Upper lobe of left lung (tissue), 6 donors: ENCODE data around the gene ZNF616. TPM values are rescaled to one million over a fixed set of nuclear protein-coding genes. Genes with fewer than 3 reads are reported as not detected.

ENCODE experiments used
- ATAC-seq, 2 donors: fragments of 200-7000 bp; cut with Tn5 transposase; one replicate each; pipeline ENCODE4 v1.9.1; 2022; ENCODE audit warnings: mild to moderate bottlenecking in 2 of 2, moderate library complexity in 2 of 2; ENCODE audit not compliant: low FRiP score in 2 of 2
- DNase-seq, 2 donors: peaks; one replicate each; pipeline ENCODE4 v3.0.0-alpha.2; 2019 to 2020
- H3K27ac ChIP-seq, 4 donors: fragments of 200-600 bp; sonication (generic); one replicate each; pipeline ENCODE4 v1.5.1; 2016 to 2019
- H3K27me3 ChIP-seq, 4 donors: fragments of 200-600 bp; sonication (generic); one replicate each; pipeline ENCODE4 v1.5.1; 2017 to 2019
- H3K36me3 ChIP-seq, 4 donors: fragments of 200-600 bp; sonication (generic); one replicate each; pipeline ENCODE4 v1.5.1; 2016 to 2019
- H3K4me1 ChIP-seq, 4 donors: fragments of 200-600 bp; sonication (generic); one replicate each; pipeline ENCODE4 v1.5.1; 2018 to 2019
- H3K4me3 ChIP-seq, 4 donors: fragments of 200-600 bp; sonication (generic); one replicate each; pipeline ENCODE4 v1.5.1; 2017 to 2019; ENCODE audit warnings: mild to moderate bottlenecking in 2 of 4, moderate library complexity in 1 of 4
- H3K9me3 ChIP-seq, 4 donors: fragments of 200-600 bp; sonication (generic); one replicate each; pipeline ENCODE4 v1.5.1; 2018 to 2019
- CTCF ChIP-seq, 6 experiments: fragments of 450-650 bp in 4 of 6; fragments of 200-600 bp in 2 of 6; sonication (generic) in 2 of 6; IDR thresholded peaks; one replicate each; pipeline ENCODE4 v1.5.1; 2016 to 2019; ENCODE audit warnings: antibody characterized with exemption in 6 of 6
- EP300 ChIP-seq, 4 donors: sonication (generic); formaldehyde crosslinking; IDR thresholded peaks; one replicate each; pipeline ENCODE4 v1.5.1; 2017; ENCODE audit warnings: antibody characterized with exemption in 4 of 4, control low read depth in 2 of 4
- POLR2A ChIP-seq, 4 donors: fragments of 450-650 bp; IDR thresholded peaks; one replicate each; pipeline ENCODE4 v1.5.1; 2016 to 2017; ENCODE audit warnings: antibody characterized with exemption in 4 of 4, mild to moderate bottlenecking in 2 of 4
- POLR2AphosphoS5 ChIP-seq, 2 donors: sonication (generic); formaldehyde crosslinking; IDR thresholded peaks; one replicate each; pipeline ENCODE4 v1.5.1; 2017; ENCODE audit warnings: antibody characterized with exemption in 2 of 2
- WGBS, 2 donors: methylation state at CpG; one replicate each; pipeline ENCODE4 v1.1.5; 2017 to 2018; 5-methylcytosine and 5-hydroxymethylcytosine counted together
- total RNA-seq, 6 donors: library from RNA; depleted of rRNA in 4 of 6; stranded (reverse); fragments of >200 nt in 4 of 6; gene quantifications; one replicate each; pipeline versions ENCODE4 v1.1.0 to v1.2.1, GENCODE V29; 2016 to 2021
- donor health status: DM: no; HTN: no; CAD: no; lungs with moderate emphysema.
- donor health status: DM: no; HTN: yes; CAD: no; lungs with severe emphysema.

ZNF616 gene
- total RNA-seq, 6 donors from 2014 or later = 2.2 to 19.9 (median 10.2) TPM

- Histone ChIP-seq H3K27ac (peak within 1 kb of the TSS; percentile 75 to 93 (median 90)), H3K27me3 (no peaks in the 10 kb centered on the region), H3K4me1 (peaks cover 5 to 20% (median 10%) of the 10 kb centered on the region in 4 donors), H3K36me3 (peaks cover 0 to 30% (median 15%) of the 10 kb centered on the region in 4 donors), H3K9me3 (no peaks in the 10 kb centered on the region), H3K4me3 (peak within 1 kb of the TSS; percentile 62 to 91 (median 72))
- 6 to 12% methylated on average over 19 to 37 of the region's 37 CpGs for WGBS, 2 donors
- TF ChIP-seq POLR2A (IDR thresholded peaks at IDR 0.05) (peak in 1 of 4 donors; percentile 37), EP300 (IDR thresholded peaks at IDR 0.05) (no peak), POLR2AphosphoS5 (IDR thresholded peaks at IDR 0.05) (peak; percentile 36 to 54), CTCF (IDR thresholded peaks at IDR 0.05) (no peak)
- ATAC-seq (peak; percentile 96 to 98), DNase-seq (peak; percentile 93 to 94)
Observed at GRCh38 chr19:52171321-52172169, 31.8 kb upstream of the ZNF616 start, which contains the start of gene ZNF836. TSS of gene ZNF836 (minus strand) at chr19:52171621. CDS start at chr19:52168072, 3,549 bp downstream.

- peaks cover 0 to 37% (median 17%) of the 10 kb centered on the region in 4 donors for H3K36me3 ChIP-seq
- peak; percentile 56 to 68 for ATAC-seq
- peak overlapping the region; percentile 62 to 91 (median 72) for H3K4me3 ChIP-seq
- TF ChIP-seq CTCF (IDR thresholded peaks at IDR 0.05) (no peak), POLR2AphosphoS5 (IDR thresholded peaks at IDR 0.05) (no peak), POLR2A (IDR thresholded peaks at IDR 0.05) (no peak), EP300 (IDR thresholded peaks at IDR 0.05) (no peak)
- WGBS, 2 donors = 0% methylated on average over 22 of the region's 22 CpGs
- H3K27me3 ChIP-seq = no peaks in the 10 kb centered on the region
- H3K4me1 ChIP-seq = peaks cover 5 to 20% (median 10%) of the 10 kb centered on the region in 4 donors
- H3K27ac ChIP-seq = peak overlapping the region; percentile 75 to 93 (median 90)
- no peaks in the 10 kb centered on the region for H3K9me3 ChIP-seq
- DNase-seq = peak in 1 of 2 donors; percentile 74
Observed at GRCh38 chr19:52170863-52171320, 31.2 kb upstream of the ZNF616 start.

GRCh38 chr19:52170304-52170703, 30.6 kb upstream of the ZNF616 start:
- peak overlapping the region; percentile 31 to 93 (median 90) for H3K27ac ChIP-seq
- peaks cover 5 to 20% (median 10%) of the 10 kb centered on the region in 4 donors for H3K4me1 ChIP-seq
- H3K36me3 ChIP-seq = peaks cover 0 to 42% (median 21%) of the 10 kb centered on the region in 4 donors
- peak overlapping the region; percentile 62 to 91 (median 72) for H3K4me3 ChIP-seq
- no peak for TF ChIP-seq EP300 (IDR thresholded peaks at IDR 0.05)
- TF ChIP-seq POLR2A (IDR thresholded peaks at IDR 0.05) = no peak
- TF ChIP-seq POLR2AphosphoS5 (IDR thresholded peaks at IDR 0.05) = no peak
- no peak for TF ChIP-seq CTCF (IDR thresholded peaks at IDR 0.05)
- ATAC-seq (peak in 1 of 2 donors; percentile 42), DNase-seq (no peak)
- WGBS, 2 donors = 10 to 15% methylated on average over 5 of the region's 5 CpGs
- no peaks in the 10 kb centered on the region for H3K9me3 ChIP-seq
- no peaks in the 10 kb centered on the region for H3K27me3 ChIP-seq

- no peaks in the 10 kb centered on the region for H3K4me1 ChIP-seq
- ATAC-seq = no peak
- DNase-seq = no peak
- H3K36me3 ChIP-seq = peaks cover 8 to 51% (median 34%) of the 10 kb centered on the region in 4 donors
- no peak overlapping the region for H3K4me3 ChIP-seq
- peaks cover 36 to 90% (median 80%) of the 10 kb centered on the region in 4 donors for H3K9me3 ChIP-seq
- no peak overlapping the region for H3K27ac ChIP-seq
- TF ChIP-seq CTCF (IDR thresholded peaks at IDR 0.05) = no peak
- TF ChIP-seq POLR2AphosphoS5 (IDR thresholded peaks at IDR 0.05) = no peak
- no peak for TF ChIP-seq POLR2A (IDR thresholded peaks at IDR 0.05)
- TF ChIP-seq EP300 (IDR thresholded peaks at IDR 0.05) = no peak
- H3K27me3 ChIP-seq = no peaks in the 10 kb centered on the region
- 96 to 97% methylated on average over 15 of the region's 15 CpGs for WGBS, 2 donors
Observed at GRCh38 chr19:52155596-52156359, 16.0 kb upstream of the ZNF616 start.
